SK-N-SH treated with all-trans-retinoic acid at 6 μM for 48 hours (cell line): ENCODE measurements around the gene GDPD4.

Source experiments
- BACH2 ChIP-seq: fragments of 250-450 bp; sonication (Bioruptor Pico); IDR thresholded peaks from 2 replicates; pipeline ENCODE4 v1.9.0; 2021; ENCODE audit warnings: mild to moderate bottlenecking, borderline replicate concordance
- CSRNP3 ChIP-seq: fragments of 250-450 bp; sonication (Bioruptor Pico); IDR thresholded peaks from 2 replicates; pipeline ENCODE4 v1.5.1; 2021; ENCODE audit warnings: mild to moderate bottlenecking, moderate library complexity
- ISL1 ChIP-seq: fragments of 250-450 bp; sonication (Bioruptor Pico); IDR thresholded peaks from 2 replicates; pipeline ENCODE4 v2.1.2; 2022; ENCODE audit warnings: mild to moderate bottlenecking, moderate library complexity
- PATZ1 ChIP-seq: fragments of 250-450 bp; sonication (Bioruptor Pico); IDR thresholded peaks from 2 replicates; pipeline ENCODE4 v1.8.0; 2020; ENCODE audit warnings: mild to moderate bottlenecking, moderate library complexity, borderline replicate concordance
- POU6F1 ChIP-seq: fragments of 250-450 bp; sonication (Bioruptor Pico); IDR thresholded peaks from 2 replicates; pipeline ENCODE4 v1.8.0; 2021; ENCODE audit warnings: low read depth, mild to moderate bottlenecking, moderate library complexity, borderline replicate concordance
- PPARA ChIP-seq: fragments of 250-450 bp; sonication (Bioruptor Pico); IDR thresholded peaks from 2 replicates; pipeline ENCODE4 v1.5.0; 2020; ENCODE audit warnings: mild to moderate bottlenecking, borderline replicate concordance
- RARB ChIP-seq: fragments of 250-450 bp; sonication (Bioruptor Pico); IDR thresholded peaks from 2 replicates; pipeline ENCODE4 v1.8.0; 2021; ENCODE audit warnings: mild to moderate bottlenecking, moderate library complexity
- TOX ChIP-seq: fragments of 250-450 bp; sonication (Bioruptor Pico); IDR thresholded peaks from 2 replicates; pipeline ENCODE4 v1.8.0; 2021; ENCODE audit warnings: mild to moderate bottlenecking, moderate library complexity, borderline replicate concordance
- ZC3H10 ChIP-seq: fragments of 250-450 bp; sonication (Bioruptor Pico); IDR thresholded peaks from 2 replicates; pipeline ENCODE4 v1.5.1; 2021; ENCODE audit warnings: mild to moderate bottlenecking, moderate library complexity
- ZFP30 ChIP-seq: fragments of 450-650 bp; formaldehyde crosslinking; IDR thresholded peaks from 2 replicates; pipeline ENCODE4 v1.5.0; 2022; ENCODE audit warnings: mild to moderate bottlenecking, moderate library complexity

- TF ChIP-seq PATZ1 (CRISPR knock-in tag) (no peak), ZFP30 (CRISPR knock-in tag) (no peak), TOX (no peak), BACH2 (CRISPR knock-in tag) (no peak), CSRNP3 (no peak), PPARA (CRISPR knock-in tag) (no peak), ZC3H10 (CRISPR knock-in tag) (no peak), RARB (CRISPR knock-in tag) (no peak), ISL1 (no peak), POU6F1 (CRISPR knock-in tag) (no peak)
These were observed 97.4 kb downstream of the GDPD4 start for GRCh38 chr11:77203901-77204753.
